GM19455 (cell line): Measurements from ENCODE around the gene ABCA2.
"Not testable (repeated sequence)": the region's sequence is repeated elsewhere in the genome, so short reads cannot be mapped to it uniquely, and the experiment has no call there.

Experiments
- ATAC-seq: cut with Tn5 transposase; IDR thresholded peaks from one replicate; pipeline ENCODE4 v1.9.1; 2021; ENCODE audit not compliant: unreplicated experiment

ABCA2 gene

DNA sequence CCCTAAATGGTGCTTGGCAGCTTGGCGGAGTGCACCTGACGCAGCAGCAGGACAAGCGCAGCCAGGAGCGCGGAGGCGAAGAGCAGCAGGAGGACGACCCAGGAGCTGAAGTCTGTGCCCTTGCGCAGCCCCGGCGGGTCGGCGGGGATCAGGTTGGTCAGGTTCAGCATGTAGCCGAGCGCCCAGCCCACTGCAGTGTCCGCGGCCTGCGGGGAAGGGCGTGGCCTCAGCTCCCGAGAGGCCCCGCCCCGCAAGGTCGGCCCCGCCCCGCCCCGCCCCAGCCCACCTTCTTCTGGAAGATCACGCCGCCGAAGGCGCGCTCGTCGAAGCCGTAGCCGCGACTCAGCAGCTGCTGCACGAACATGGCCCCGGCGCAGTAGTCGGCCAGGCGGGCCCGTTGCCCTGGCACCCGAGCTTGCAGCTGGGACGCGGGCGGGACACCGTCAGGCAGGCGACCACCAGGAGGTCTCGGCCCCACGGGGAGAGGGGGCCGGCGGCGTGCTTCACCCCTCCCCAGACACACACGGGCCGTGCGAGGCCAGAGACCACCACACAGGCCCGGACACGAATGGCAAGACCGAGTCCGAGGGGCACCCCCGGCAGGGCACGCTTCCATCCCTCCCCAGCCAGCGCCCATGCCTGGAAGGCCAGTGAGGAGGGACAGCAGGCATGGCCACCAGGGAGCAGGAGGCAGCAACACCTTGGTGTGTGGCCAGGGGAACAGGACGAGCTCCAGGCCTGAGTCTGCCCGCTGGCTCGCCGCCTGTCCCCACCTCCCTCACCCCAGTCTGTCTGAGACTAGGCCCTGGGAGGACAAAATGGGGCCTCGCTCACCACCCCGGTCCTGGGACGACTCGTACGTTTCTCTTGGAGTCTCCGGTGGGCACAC, 20.9 kb upstream of the ABCA2 start:
- ATAC-seq: no peak

DNA sequence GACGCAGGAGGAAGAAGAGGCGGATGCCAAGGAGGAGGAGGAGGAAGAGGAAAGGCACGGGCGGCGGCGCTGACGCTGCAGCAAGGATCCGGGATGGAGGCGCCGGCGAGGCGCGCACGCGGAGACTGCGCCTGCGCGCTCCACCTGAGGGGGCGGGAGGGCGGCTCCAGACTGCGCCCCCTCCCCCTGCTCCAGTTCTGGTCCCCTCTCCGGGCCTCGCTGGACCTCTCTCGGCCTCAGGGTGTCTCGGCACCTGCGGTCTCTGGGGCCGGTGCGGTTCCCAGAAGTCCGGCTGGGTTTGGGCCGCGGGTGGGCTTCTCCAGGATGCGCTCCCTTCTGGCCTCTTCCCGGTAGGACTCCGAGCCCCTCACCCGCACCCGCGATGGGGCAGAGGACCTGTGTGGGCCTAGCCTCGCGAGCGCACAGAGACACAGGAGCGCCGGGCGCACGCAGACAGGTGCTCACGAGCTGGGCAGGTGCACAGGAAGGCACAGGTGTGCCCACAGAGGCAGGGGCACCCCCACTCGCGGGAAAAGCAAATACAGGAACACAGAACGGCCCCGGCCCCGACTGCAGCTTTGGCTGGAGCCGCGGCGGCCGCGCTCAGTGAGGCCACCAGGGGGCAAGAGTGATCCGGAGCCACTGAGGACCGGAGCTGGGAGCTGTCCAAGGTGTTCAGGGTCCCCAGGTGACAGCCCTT, 18.2 kb upstream of the ABCA2 start, which contains the start of gene NPDC1:
TSS of gene NPDC1 (minus strand) at position 90 of the 700 bp plus-strand sequence. CDS start 188 bp downstream, outside the sequence.
- ATAC-seq: no peak

DNA sequence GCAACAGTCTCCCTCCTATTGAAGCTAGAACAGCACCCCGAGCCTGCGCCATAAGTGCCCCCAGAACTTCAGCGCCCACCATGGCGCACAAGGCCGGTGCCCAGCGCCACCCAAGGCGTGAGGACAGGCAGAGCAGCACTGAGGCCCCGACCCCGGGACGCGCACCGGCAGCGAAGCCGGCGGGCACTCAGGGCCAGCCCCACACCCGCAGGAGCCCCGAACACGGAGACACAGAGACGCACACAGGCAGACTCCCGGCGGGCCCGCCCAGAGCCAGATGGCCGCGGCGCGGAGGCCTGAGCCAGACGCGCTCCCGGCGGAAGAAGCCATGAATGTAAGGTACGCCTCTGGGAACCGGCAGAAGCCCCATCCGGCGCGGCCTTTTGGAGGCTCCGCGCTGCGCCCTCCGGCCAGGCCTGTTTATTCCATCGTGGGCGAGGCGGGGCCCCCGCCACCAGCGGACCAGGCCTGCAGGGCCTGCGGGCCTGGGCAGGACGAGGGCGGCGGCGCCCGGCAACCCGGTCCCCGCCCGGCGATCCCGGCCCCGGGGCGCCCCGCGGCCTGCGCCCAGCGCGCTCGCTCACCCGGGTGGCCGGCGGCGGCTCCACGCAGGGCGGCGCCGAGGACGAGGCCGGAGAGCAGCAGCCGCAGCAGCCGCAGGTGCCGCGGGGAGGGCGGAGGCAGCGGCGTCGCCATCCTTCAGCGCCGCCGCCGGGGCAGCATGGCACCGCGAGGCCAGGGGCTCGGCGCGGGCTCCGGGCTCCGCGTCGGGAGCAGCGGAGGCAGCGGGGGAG, 17.5 kb upstream of the ABCA2 start:
- ATAC-seq: no peak

DNA sequence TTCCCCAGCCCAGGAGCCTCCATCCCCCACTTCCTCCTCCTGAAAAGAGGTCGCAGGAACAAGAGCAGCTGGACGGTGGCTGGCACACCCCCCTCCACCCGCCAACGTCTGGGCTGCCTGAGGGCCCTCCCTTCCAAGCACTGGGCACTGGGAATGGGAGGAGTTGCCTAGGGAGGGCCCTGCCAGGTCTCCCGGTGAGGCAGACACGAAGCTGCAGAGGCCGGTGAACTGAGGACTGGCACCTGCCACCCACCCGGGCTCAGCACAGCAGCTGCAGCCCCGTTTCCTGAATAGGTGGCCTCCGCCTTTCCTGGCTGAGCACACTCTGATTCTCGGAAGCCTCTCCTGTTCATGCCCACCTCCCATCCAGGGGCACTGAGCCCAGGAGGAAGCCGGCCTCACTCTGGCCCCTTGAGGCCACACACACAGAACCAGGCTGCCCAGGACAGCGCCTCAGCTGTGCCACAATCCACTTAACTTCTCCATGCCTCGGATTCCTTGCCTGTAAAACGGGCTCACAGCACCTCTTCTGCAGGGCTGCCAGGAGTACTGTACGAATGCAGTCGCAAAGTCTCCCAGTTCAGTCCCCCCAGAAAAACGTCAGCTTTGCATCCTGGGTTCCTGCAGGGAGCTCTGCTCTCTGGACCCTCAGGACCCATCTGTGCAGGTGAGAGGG, 16.6 kb upstream of the ABCA2 start:
- no peak for ATAC-seq

DNA sequence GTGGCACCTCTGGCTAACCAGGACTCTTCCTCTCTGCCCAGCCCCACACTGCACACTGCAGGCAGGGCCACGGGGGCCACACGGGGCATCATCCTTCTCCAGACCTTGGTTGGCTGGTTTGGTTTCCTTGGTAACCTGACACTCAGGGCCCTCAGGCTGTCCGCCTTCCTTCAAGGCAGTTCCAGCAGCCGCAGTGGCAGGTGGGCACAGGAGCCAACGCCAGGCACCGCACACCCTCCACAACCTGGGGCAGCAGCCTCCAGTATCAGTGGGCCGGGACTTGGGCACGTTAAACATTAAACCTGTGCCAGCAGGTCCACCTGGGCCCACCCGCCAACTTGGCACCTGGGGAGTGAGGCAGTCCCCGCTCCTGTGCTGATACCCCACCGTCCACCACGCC, 16.0 kb upstream of the ABCA2 start:
- no peak for ATAC-seq

DNA sequence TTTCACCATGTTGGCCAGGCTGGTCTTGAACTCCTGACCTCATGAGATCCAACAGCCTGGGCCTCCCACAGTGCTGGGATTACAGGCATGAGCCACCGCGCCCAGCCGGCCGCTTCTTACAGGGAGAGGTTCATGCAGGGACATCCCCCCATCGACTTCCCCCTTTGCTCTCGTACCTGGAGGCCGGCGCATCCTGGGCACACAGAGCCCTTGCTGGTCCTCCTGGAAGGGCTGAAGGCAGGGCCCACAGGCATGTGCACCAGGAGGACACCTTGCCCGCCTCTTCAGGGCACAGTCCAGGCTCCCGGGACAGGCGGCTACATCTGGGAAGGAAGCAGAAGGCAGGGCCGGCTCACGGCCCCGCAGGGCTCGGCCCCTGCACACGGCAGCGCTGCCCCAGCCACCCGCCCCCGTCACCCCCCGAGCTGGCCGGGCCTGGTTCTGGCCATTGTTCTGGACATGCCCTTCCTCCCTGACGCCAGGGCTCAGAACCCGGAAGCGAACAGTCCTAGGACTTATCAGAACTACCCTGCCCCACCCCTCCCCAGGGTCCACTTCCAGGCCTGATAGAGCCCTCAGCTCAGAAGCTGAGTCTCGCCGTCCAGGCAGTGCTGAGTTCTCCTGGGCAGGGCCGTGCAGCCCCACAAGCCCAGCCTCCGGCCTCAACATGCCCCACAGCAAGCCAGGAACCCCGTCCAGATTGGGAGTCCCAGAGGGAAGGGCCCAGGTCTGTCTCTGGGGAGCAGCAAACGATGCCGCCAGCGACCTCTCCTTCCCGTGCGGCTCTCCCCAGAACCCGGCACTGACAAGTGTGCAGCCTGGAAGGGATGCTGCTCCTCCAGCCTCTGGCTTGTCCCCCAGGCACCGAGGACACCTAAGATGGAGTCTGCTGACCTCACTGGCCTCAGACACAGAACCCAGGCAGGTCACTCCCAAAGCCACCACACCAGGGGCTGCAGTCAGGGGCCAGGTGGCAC, 15.0 kb upstream of the ABCA2 start:
- no peak for ATAC-seq

DNA sequence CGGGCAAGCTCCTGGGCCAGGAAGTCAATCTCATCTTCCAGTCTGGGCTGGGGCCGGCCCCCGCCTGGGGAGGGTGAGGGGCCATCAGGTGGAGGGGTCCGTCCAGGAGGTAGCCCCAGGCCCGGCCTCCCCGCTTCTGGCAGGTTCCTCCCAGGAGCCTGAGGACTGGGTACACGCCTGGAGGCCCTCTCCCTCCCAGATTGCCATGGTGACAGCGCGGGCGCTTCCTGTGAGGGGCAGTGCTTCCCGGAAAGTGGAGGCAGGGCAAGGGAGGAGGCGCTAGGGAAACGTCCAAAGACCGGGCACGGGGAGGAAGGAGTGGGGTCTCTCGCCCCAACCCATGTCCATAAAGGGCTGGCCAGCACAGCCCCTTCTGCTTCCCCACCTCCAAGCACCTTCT, 13.1 kb upstream of the ABCA2 start:
- no peak for ATAC-seq

DNA sequence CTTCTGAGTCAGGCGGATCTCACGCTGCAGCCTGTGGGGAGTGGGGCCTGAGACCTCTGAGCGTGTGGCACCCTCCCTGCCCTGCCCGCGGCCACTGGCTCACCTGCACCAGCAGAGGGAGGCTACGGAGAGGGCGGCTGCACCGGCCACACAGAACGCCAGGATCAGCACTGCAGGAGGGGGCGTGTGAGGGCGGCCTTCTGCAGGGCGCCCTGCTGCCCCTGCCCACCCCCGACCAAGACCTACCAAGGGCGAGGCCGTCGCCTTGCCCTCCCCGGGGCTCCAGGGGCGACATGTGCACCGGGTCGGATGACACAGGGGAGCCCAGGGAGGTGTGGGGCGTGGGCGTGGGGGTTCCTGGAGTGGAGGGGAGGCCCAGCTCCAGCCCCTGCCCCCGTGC, 12.5 kb upstream of the ABCA2 start:
- no peak for ATAC-seq

DNA sequence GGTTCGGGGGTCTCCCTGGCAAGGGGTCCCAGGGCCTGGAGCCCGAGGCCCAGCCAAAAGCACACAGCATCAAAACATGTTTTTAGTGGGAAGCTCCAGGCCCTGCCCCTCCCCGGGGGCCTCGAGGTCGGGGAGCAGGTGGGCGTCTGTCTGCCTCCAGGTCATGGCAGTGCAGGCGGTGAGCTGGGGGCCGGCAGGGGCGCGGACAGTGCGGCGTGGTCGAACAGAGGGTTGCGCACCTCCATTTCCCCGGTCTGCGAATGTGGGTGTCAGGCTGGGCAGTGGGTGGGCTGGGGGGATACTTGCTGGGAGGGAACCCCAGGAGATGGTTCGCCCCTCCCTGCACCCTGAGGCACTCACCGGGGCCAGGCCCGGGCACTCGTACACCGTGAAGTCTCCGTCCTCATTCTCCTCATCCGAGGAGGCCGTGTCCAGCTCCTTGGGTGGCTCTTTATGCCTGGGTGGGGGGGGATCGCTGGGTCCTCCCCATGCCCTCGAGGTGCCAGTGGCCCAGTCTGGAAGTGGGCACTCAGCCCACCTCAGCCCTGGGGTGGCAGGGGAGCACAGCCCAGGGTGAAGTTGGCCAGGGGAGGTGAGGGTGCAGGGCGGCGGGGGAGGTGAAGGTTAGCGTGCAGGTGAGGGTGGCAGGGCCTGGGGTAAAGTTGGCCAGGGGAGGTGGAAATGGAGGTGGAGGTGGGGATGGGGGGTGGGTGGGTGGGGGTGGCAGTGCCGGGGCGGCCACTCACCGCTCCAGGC, 11.8 kb upstream of the ABCA2 start:
- ATAC-seq: no peak

DNA sequence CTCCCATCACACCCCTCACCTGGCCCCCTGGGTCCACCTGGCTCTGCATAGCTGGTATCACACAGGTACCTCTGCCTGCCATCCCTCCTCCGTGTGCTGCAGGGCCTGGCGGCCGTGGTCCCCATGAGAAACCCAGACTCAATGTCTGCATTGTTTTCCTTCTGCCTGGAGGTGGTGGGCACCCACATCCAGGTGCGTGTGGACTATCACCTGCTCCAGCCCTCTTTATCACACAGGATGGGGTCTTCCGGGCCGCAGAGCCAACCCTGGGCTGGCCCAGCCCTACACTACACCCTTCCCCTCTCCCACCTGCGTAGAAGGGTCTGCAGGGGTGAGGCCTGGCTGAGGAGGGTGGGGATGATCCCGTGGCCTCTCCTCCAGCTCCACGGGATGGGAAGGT, 10.9 kb upstream of the ABCA2 start:
- no peak for ATAC-seq

DNA sequence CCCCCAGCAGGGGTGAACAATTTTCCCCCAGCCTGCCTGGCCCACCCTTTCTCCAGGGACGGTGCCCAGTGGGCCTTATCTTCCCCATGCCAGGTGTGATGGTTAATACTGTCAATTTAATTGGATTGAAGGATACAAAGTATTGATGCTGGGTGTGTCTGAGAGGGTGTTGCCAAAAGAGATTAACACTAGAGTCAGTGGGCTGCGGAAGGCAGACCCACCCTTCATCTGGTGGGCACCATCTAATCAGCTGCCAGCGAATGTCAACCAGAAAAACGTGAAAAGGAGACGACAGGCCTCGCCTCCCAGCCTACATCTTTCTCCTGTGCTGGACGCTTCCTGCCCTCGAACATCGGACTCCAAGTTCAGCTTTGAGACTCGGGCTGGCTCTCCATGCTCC, 9.4 kb upstream of the ABCA2 start:
- no peak for ATAC-seq

DNA sequence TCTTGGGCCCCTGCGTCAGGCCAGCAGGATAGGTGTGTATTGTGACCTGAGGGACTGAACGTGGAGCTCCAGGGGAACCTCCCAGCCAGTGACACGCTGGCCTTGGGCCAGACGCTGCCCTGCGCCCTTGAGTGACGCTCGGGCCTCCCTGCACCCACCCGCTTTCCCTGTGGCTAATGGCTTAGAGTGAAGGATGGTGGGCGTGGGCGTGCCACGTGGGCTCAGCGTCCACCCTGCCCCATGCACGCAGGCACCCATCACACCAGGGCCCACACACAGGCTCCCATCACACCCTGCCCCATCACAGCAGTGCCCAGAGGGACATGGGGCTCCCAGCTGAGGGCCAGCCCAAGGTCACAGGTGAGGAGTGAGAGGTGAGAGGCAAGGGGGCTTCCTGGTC, 9.0 kb upstream of the ABCA2 start:
- no peak for ATAC-seq

DNA sequence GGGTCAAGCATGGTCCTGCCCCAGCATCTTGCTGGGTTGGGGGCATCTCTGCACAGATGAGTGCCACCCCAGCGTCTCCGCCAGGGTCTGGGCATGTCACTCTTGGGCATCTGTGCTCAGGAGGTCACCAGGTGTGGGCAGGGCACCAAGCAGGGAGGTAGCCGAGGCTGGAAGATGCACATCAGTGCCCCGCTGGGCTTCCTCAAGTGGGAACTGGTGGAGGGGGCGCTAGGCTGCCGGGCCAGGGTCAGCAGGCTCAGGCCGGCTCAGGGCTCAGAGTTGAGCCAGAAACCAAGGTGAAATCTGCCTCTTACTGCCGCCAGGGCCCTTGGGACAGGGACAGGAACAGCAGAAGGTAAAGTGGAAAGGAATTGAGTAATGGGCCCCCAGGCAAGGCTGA, 7.9 kb upstream of the ABCA2 start:
- ATAC-seq: no peak

DNA sequence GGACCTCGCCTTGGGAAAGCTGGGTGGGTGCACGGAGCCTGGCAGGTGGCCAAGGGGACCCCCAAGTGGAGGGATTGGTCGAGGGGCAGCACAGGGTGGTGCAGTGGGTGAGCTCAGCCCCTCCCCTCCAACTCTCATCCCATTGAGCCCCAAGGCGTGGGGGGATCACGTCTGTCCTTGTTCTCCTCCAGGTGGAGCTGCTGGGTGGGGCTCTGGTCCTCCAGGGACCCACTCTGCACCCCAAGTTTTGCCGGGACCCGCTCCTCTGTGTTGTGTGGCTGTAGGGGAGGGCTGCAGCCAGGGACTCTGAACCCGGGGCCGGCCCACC, 7.4 kb upstream of the ABCA2 start:
- ATAC-seq: no peak

DNA sequence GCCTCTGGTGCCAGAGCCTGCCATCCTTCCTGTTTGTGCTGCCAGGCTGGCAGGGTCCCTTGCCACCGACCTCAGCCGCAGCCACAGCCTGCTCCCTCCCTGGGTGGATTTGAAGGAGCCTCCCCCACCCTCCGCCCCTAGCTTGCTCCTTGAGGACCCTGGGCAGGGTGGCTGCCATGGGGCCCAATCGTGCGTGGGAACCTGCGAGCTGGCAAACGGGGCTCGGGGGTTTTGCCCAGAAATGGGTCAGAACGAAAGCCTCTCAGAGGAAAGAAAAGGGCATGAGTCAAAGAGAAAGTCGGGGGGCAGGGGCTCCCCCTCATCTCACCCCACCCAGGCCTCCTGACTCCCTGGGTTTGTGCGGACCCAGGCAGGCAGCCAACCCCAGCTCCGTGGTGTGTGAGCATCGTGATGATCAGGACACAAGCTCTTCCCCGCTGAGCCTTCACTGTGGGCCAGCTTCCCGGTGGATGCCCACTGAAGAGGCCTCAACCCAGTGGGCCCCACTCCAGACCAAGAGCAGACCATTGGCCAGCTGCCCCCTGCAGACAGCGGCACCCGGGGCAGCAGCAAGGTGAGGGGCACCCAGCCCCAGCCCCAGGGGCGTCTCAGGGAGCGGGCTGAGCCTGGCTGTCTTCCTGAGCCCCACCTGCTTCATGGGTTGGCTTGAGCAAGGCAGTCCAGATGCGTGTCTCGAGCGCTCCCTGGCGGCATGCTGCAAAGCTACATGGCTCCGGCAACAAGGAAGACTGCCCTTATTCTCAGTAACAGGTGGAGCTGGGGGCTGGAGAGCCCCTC, 6.9 kb upstream of the ABCA2 start:
- no peak for ATAC-seq

DNA sequence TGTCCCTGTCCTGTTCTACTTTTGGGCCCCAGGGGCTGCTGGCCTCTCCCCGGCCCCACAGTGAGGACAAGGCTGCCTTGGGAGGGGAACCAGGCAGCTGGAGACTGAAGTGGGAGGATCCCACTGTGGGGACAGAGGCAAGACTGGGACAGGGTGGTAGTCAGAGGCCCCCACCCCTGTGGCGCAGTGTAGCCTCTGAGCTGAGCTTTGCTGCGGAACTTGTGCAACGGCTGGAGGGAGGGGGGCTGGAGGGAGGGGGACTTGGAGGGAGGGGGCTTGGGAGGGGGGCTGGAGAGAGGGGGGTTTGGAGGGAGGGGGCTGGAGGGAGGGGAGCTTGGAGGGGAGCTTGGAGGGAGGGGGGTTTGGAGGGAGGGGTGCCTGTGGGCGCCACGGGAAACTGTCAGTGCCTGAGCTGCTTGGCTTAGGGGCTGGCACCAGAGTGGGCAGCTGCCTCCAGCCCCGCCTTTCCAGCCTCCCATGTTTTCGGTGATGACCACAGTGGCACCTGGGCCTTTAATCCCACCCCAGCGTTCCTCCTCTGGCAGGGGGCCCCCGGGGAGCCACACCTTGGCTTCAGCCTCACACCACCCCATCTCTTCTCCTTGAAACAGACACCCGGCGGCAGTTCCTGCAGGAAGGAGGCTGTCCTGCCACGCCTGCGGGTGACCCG, 6.1 kb upstream of the ABCA2 start:
- ATAC-seq: no peak

DNA sequence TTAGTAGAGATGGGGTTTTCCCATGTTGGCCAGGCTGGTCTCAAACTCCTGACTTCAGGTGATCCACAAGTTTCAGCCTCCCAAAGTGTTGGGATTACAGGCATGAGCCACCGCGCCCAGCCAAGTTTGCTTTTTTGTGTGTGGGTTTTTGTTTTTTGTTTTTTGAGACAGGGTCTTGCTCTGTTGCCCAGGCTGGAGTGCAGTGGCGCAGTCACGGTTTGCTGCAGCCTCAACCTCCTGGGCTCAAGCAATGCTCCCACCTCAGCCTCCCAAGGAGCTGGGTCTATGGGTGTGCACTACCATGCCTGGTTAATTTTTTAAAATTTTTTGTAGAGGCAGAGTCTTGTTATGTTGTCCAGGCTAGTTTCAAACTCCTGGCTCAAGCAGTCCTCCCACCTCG, 5.4 kb upstream of the ABCA2 start:
- not testable (repeated sequence) for ATAC-seq

DNA sequence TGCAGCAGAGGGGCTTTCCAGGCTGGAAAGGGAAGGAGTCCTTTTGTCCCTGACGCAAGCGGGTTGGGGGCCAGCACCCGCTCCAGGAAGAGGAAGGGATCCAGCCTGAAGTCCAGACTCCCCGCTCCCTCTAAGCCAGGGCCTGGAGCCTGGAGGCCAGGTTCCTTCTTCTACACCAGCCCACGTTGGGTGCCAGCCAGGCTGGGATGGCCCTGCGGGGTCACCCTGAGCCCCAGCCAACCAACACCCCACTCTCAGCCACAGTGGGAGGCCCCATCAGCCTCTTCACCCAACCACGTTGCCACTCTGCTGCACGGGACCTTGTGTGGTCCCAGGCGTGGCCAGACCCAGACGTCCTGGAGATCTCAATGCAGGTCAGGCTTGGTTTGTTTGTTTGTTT, 4.8 kb upstream of the ABCA2 start:
- ATAC-seq: no peak
